ENCODE measurements around the gene MLXIP.

The MLXIP gene

GRCh38 chr12:122185494-122186082 lies 107.0 kb downstream of the MLXIP start:
- no peak for DNase-seq (ENCODE audit: low spot score)

GRCh38 chr12:122187466-122187865 lies 108.9 kb downstream of the MLXIP start:
- no peak for DNase-seq (ENCODE audit: low spot score)

DNA sequence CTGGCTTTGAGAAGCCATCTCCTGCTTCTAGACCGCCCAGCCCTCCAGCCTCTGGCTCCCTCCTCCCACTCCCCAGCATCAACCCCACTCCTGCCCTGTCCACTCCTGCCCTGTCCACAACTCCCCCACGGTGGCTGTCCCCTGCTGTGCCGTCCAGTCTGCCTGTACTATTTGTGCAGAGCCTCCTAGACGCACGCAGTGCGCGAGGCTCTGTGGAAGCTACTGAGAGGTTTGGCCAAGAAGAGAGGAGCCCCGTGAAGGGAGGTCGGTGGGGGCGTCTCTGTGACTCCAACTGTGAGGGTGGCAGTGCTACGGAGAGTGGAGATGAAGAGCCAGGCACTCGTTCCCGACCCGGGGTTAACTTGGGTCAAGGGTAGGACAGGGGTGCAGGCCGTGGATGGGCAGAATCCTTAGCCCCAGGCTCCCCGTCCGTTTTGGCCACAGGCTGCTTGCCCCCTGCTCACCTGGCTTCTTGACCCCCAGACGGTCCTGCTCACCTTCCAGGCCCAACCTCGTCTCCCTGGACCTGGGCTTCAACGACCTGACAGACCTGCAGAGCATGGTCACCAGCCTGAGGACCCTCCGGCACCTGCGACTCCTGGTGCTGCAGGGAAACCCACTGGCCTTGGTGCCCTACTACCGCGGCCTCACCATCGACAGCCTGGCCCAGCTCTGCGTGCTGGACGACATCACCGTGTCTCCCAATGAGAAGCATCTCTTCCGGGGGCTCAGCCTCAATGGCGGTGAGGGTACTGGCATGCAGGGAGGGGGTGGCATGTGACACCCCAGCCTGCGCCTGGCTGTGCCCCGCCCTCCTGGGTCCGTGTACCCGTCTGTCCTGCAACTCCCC lies 111.3 kb downstream of the MLXIP start:
- DNase-seq (ENCODE audit: low spot score), result no peak

GRCh38 chr12:122190842-122191668 lies 112.5 kb downstream of the MLXIP start:
- DNase-seq (ENCODE audit: low spot score), result no peak

DNA sequence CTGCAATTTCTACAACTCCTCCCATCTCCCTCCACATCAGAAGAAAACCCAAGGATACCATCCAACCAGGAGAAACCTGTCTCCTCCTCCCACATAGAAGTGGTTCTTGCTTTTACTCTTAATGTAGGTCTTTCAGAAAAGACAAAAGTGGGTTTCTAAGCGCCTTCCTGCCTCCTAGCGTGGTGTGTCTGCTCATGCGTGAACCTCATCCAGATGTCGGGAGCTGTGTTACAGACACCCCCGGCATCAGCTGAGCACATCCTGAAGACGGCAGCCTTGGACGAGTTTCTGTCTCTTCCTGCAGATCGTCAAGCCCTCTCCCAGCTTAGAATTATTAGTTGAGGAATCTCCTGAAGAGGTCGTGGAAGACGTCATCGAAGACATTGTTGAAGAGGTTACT lies 113.9 kb downstream of the MLXIP start:
- DNase-seq (ENCODE audit: low spot score), result no peak

DNA sequence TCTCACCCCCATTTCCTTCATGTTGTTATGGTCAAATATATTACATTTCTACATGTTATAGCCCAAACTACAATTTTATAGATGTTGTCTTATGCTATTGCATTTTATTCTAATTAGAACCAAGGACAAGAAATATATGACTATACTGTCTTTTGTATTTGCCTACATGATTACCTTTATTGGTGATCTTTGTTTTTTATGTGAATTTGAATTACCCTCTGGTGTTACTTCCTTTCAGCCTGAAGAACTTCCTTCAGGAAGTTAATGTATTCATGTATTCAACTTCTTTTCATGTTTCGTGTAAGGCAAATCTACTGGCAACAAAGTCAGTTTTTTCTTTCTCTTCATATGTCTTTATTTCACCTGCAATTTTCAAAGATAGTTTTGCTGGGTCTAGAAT lies 116.2 kb downstream of the MLXIP start:
- no peak for DNase-seq (ENCODE audit: low spot score)

DNA sequence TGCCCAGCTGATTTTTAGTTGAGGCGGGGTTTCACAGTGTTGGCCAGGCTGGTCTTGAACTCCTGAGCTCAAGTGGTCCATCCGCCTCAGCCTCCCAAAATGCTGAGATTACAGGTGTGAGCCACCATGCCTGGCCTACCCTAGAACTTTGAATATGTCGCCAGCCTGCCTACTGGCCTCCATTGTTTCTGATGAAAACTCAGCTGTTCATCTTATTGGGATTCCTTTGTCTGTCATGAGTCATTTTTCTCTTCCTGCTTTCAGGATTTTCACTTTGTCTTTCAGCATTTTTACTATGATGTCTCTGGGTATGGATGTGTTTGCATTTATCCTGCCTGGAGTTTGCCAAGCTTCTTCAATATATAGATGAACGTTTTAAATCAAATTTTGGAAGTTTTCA lies 116.8 kb downstream of the MLXIP start:
- DNase-seq (ENCODE audit: low spot score), result no peak

All from globus pallidus (tissue), 1 donor.